ENCODE measurements around the gene CD300C. TPM values are rescaled to one million over a fixed set of nuclear protein-coding genes. Genes with fewer than 3 reads are reported as not detected.

Gene CD300C
- total RNA-seq, 1 donor from 2014 or later, result 13.9 TPM

DNA sequence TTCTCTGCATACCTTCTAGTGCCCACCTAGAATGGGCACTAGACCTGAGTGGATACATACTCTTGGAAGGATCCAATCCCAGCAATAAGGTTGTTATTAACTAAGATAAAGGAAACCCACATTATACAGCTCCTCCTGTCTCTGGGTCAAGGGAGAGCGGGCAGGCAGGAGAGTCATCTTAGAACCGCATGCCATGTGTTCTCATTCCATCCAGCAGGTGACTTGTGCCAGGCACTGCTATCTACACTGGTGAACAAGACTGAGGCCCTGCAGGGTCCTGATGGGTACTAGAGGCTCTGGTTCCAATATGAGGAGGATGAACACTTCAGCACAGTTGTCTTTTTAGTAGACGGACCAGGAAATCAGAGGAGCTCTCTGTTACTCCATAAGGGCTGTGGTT is 27.3 kb upstream of the CD300C start:
- intact Hi-C loops (cut with DNase I), result no loop called here

GRCh38 chr17:74571621-74572270 is 25.8 kb upstream of the CD300C start:
- TF ChIP-seq CTCF (IDR thresholded peaks at IDR 0.05), result no peak
- no peak overlapping the region for H3K27ac ChIP-seq
- H3K4me1 ChIP-seq, result peaks cover 8% of the 10 kb centered on the region
- H3K36me3 ChIP-seq, result no peaks in the 10 kb centered on the region
- H3K4me3 ChIP-seq, result no peak overlapping the region
- no peaks in the 10 kb centered on the region for H3K27me3 ChIP-seq (ENCODE audit: low read depth)
- intact Hi-C loops (cut with DNase I), result no loop called here
- ATAC-seq, result no peak
- H3K9me3 ChIP-seq, result no peaks in the 10 kb centered on the region
- DNase-seq, result no peak

More for the DNA sequence above, 27.3 kb upstream of the CD300C start:
- H3K27ac ChIP-seq, result no peak overlapping the region
- H3K4me1 ChIP-seq, result peaks cover 8% of the 10 kb centered on the region
- no peaks in the 10 kb centered on the region for H3K9me3 ChIP-seq
- H3K27me3 ChIP-seq (ENCODE audit: low read depth), result no peaks in the 10 kb centered on the region
- TF ChIP-seq CTCF (IDR thresholded peaks at IDR 0.05), result no peak
- H3K4me3 ChIP-seq, result no peak overlapping the region
- no peaks in the 10 kb centered on the region for H3K36me3 ChIP-seq
- ATAC-seq (no peak), DNase-seq (no peak)

DNA sequence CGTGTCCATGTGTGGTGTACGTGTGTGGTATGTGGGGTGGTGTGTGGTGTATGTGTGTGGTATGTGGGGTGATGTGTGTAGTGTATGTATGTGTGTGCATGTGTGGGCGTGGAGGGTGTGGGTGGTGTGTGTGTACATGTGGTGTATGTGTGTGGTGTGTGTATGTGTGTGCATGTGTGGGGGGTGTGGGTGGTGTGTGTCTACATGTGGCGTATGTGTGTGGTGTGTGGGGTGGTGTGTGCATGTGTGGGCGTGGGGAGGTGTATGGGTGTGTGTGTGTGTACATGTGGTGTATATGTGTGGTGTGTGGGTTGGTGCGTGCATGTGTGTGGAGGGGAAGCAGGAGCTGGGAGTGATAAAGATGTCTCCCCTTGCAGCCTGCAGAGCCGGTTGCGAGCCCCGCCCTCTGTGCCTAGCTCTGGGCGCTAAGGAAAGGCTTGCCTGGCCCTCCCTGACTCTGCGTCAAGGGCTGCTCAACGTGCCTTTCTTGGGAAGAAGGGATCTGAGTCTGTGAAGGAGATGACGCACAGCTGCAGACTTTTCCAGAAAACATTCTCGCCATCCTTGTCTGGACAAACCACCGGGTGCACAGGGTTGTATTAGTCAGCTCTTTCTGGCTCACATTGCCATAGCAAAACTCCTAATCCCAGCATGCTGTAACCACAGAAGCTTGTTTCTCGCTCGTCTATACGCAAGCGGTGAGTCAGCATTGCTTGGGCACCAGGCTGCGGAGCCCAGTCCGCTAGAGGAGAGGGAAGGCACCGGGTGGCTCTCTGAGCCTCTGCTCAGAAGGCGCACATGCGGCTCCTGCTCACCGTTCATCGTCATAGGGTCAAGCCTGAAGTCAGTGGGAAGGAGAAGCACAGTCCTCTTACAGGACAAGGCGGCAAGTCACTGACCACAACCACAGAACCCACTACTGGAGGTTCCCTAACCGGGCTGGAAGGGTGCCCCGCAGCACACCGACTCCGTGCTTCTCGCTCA is 23.4 kb upstream of the CD300C start:
- H3K36me3 ChIP-seq, result no peaks in the 10 kb centered on the region
- H3K27ac ChIP-seq, result no peak overlapping the region
- H3K27me3 ChIP-seq (ENCODE audit: low read depth), result no peaks in the 10 kb centered on the region
- intact Hi-C loops (cut with DNase I), result no loop called here
- peak; percentile 56 to 75 for ATAC-seq
- no peak for TF ChIP-seq CTCF (IDR thresholded peaks at IDR 0.05)
- H3K9me3 ChIP-seq, result no peaks in the 10 kb centered on the region
- H3K4me1 ChIP-seq, result peaks cover 8% of the 10 kb centered on the region
- peak; percentile 73 for DNase-seq
- H3K4me3 ChIP-seq, result no peak overlapping the region

DNA sequence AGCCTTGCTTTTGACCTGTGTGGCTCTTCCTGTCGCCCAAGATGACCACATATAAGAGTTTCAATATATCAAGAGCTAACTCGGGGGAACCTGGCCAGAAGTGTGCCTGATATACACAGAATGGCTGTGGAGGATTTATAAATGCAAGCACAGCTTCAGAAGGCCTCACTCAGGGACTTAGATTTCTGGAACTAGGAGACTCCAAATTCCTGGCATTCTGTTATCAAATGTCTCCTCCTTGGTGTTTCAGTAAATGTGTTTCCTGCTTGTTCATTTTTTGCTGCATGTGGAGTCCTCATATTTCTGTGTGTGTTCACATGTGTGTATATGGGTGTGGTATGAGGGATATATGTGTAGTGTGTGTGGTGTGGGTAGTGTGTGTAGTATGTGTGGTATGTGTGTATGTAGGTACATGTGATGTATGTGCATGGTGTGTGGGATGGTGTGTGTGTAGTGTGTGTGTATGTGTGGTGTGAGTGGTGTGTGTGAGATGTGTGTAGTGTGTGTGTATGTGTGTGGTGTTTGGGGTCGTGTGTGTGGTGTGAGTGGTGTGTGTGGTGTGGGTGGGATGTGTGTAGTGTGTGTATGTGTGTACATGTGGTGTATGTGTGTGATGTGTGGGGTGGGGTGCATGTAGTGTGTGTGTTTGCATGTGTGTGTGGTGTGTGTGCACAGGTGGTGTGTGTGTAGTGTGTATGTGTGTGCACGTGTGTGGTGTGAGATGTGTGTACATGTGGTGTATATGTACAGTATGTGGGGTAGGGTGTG is 22.4 kb upstream of the CD300C start:
- H3K4me3 ChIP-seq, result no peak overlapping the region

More for the DNA sequence above, 22.4 kb upstream of the CD300C start:
- intact Hi-C loops (cut with DNase I), result no loop called here
- no peak for TF ChIP-seq CTCF (IDR thresholded peaks at IDR 0.05)
- H3K27ac ChIP-seq, result no peak overlapping the region
- H3K4me1 ChIP-seq, result peaks cover 8% of the 10 kb centered on the region
- ATAC-seq (no peak), DNase-seq (no peak)
- H3K36me3 ChIP-seq, result no peaks in the 10 kb centered on the region
- H3K9me3 ChIP-seq, result no peaks in the 10 kb centered on the region
- no peaks in the 10 kb centered on the region for H3K27me3 ChIP-seq (ENCODE audit: low read depth)
